ENCODE measurements around the gene ZNF296.

- TF ChIP-seq CTCF (IDR thresholded peaks at IDR 0.05) = no peak
- no peak for TF ChIP-seq EZH2 (IDR thresholded peaks at IDR 0.05)
- TF ChIP-seq EZH2phosphoT487 (IDR thresholded peaks at IDR 0.05) = no peak
Measured at GRCh38 chr19:45121827-45122345, 45.6 kb upstream of the ZNF296 start.

Data from neural progenitor cell (in vitro differentiated cells).